ENCODE data around the gene FSCN2. TPM values are rescaled to one million over a fixed set of nuclear protein-coding genes. Genes with fewer than 3 reads are reported as not detected.

FSCN2 gene
- total RNA-seq, 1 experiment from 2014 or later: 1.2 TPM

DNA sequence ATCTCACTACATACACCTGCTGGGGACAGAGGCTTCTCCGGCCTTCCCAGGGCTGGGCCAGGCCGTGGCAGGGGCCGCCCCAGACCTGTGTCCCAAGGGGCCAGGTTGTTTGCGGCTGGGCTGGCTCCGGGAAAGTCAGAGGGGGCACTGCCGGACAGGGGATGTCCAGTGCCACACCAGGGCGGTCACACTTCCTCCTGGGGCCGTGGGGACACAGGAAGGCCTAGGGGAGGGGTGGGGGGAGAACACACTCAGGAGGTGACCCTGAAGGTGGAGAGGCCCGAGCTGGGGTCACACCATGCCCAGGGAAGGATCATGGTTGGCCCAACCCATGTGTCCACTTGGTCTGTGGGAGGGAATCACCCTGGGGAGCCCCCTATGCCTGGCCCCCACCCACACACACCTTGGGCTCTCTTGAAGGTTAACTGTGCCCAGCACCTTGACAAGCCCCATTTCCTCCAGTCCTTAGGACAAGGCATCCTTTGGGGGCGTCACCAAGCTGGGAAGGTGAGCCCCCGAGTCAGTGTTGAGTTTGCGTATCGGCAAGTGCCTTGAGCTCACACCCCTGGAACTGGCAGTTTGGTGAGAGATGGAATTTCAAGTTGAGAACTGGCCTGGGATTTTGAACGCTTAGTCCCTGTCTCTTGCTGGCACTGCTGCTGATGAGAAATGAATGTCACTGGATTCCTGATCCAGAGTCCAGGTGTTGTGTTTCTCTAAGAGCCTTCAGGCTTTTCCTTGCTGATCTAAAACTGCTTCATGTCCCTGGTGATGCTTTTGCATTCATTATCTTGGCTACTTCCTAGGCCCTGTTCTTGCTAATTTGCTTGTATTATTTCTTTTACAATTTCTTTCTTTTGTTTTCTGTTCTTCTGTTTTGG is 7.9 kb upstream of the FSCN2 start:
- ATAC-seq: no peak
- BruUV-seq (replicated peaks): TSS peak; percentile 44
- DNase-seq (ENCODE audit: low read depth, low spot score): no peak
- TF ChIP-seq SIN3A (IDR thresholded peaks at IDR 0.05; ENCODE audit: borderline replicate concordance, insufficient read depth, low read depth, low read length): 0 out of 2 replicates have a peak, but pooled peaks have one; percentile 22
- TF ChIP-seq POLR2AphosphoS5 (IDR thresholded peaks at IDR 0.05; ENCODE audit: low read depth, low read length): peak; percentile 68; the same call in 1 of the 2 replicates
- TF ChIP-seq TCF7L2 (IDR thresholded peaks at IDR 0.05; ENCODE audit: low read depth, low read length): no peak
- POLR2A ChIA-PET: interaction anchor here (0.6 kb wide), 2 partner anchors 29 to 253 kb away, joined by 4 to 5 read pairs; no protein-coding TSS in a partner anchor
- CTCF ChIA-PET: interaction anchor here (0.6 kb wide), 1 partner anchor 155 kb away, joined by 3 read pairs; no protein-coding TSS in a partner anchor
- H3K4me3 ChIP-seq (ENCODE audit: low read depth in 2 of 2, low read length in 2 of 2): peak overlapping the region; percentile 38 to 61; a peak in 3 of 4 replicates
- H3K36me3 ChIP-seq (ENCODE audit: control insufficient read depth, insufficient read depth, low read length): no peaks in the 10 kb centered on the region
- no peaks in the 10 kb centered on the region for H3K9me3 ChIP-seq (ENCODE audit: control insufficient read depth, insufficient read depth, low read depth, low read length)
- no peaks in the 10 kb centered on the region for H3K27me3 ChIP-seq (ENCODE audit: control insufficient read depth, insufficient read depth, low read length)
- in situ Hi-C loops (cut with HindIII; ENCODE audit: low pct_unique_long_range_greater_than_20kb, low sequenced_read_pairs) (no loop called here), intact Hi-C loops (cut with micrococcal nuclease; ENCODE audit: unreplicated experiment) (no loop called here)
- peaks cover 45% of the 10 kb centered on the region for H3K4me1 ChIP-seq (ENCODE audit: control insufficient read depth, insufficient read depth, low read length)
- H3K27ac ChIP-seq (ENCODE audit: low read length): peak overlapping the region; percentile 58

DNA sequence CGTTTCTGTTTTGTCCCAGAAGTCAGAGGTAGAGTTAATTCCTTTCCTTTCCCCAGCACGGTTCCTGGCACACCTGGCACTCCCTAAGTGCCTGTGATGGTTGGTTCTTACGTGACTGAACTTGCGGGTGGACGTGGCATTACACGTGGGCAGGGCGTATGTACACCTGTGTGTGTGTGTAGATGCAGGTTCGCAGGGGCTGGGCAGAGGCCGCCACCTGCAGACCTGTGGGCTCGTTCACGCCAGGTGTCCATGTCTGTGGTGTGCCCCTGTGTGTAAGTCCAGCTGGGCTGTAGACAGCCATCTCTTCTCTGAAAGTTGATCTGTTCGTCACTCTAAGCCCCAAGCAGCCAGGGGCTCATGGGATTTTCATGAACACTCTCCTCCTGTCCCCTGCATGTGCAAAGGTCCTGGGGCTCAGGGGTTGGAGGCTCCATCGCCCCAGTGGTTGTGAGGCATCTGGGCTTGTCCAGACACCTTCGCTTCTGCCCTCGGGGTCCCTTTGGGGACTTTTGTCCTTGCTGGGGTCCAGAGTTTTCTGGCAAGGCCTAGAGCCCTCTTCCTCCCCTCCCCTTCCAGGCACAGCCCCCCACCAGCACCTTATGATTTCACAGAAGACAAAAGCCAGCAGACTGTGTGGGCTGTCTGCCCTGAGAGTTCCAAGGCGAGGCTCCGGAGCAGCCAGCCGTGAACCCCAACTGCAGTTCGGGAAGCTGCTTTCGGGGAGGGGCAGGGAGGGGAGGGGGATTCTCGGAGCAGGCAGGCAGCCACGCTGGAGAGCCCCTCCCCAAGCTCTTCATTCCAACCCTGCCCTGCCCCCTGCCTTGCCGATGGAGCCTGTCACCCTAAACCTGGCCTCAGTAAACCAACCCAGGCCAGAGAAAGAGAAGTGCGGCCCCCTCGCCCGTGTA is 5.4 kb upstream of the FSCN2 start:
- CTCF ChIA-PET: no interaction called here
- no peak overlapping the region for H3K4me3 ChIP-seq (ENCODE audit: low read depth in 2 of 2, low read length in 2 of 2)
- in situ Hi-C loops (cut with HindIII; ENCODE audit: low pct_unique_long_range_greater_than_20kb, low sequenced_read_pairs): no loop called here

More for the DNA sequence above, 5.4 kb upstream of the FSCN2 start:
- DNase-seq (ENCODE audit: low read depth, low spot score): no peak
- H3K4me1 ChIP-seq (ENCODE audit: control insufficient read depth, insufficient read depth, low read length): peaks cover 32% of the 10 kb centered on the region
- TF ChIP-seq, protein P1, sequence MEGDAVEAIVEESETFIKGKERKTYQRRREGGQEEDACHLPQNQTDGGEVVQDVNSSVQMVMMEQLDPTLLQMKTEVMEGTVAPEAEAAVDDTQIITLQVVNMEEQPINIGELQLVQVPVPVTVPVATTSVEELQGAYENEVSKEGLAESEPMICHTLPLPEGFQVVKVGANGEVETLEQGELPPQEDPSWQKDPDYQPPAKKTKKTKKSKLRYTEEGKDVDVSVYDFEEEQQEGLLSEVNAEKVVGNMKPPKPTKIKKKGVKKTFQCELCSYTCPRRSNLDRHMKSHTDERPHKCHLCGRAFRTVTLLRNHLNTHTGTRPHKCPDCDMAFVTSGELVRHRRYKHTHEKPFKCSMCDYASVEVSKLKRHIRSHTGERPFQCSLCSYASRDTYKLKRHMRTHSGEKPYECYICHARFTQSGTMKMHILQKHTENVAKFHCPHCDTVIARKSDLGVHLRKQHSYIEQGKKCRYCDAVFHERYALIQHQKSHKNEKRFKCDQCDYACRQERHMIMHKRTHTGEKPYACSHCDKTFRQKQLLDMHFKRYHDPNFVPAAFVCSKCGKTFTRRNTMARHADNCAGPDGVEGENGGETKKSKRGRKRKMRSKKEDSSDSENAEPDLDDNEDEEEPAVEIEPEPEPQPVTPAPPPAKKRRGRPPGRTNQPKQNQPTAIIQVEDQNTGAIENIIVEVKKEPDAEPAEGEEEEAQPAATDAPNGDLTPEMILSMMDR (IDR thresholded peaks at IDR 0.05): no peak; the same call in 1 of the 2 replicates
- TF ChIP-seq POLR2AphosphoS5 (IDR thresholded peaks at IDR 0.05; ENCODE audit: low read depth, low read length) (no peak), SIN3A (IDR thresholded peaks at IDR 0.05; ENCODE audit: borderline replicate concordance, insufficient read depth, low read depth, low read length) (0 out of 2 replicates have a peak, but pooled peaks have one; percentile 32)
- TF ChIP-seq, protein P2, sequence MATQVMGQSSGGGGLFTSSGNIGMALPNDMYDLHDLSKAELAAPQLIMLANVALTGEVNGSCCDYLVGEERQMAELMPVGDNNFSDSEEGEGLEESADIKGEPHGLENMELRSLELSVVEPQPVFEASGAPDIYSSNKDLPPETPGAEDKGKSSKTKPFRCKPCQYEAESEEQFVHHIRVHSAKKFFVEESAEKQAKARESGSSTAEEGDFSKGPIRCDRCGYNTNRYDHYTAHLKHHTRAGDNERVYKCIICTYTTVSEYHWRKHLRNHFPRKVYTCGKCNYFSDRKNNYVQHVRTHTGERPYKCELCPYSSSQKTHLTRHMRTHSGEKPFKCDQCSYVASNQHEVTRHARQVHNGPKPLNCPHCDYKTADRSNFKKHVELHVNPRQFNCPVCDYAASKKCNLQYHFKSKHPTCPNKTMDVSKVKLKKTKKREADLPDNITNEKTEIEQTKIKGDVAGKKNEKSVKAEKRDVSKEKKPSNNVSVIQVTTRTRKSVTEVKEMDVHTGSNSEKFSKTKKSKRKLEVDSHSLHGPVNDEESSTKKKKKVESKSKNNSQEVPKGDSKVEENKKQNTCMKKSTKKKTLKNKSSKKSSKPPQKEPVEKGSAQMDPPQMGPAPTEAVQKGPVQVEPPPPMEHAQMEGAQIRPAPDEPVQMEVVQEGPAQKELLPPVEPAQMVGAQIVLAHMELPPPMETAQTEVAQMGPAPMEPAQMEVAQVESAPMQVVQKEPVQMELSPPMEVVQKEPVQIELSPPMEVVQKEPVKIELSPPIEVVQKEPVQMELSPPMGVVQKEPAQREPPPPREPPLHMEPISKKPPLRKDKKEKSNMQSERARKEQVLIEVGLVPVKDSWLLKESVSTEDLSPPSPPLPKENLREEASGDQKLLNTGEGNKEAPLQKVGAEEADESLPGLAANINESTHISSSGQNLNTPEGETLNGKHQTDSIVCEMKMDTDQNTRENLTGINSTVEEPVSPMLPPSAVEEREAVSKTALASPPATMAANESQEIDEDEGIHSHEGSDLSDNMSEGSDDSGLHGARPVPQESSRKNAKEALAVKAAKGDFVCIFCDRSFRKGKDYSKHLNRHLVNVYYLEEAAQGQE (IDR thresholded peaks at IDR 0.05; ENCODE audit: insufficient read depth in 1 of 2, low read depth in 2 of 2, low read length in 1 of 2): no peak
- no peaks in the 10 kb centered on the region for H3K9me3 ChIP-seq (ENCODE audit: control insufficient read depth, insufficient read depth, low read depth, low read length)
- ATAC-seq: no peak
- H3K27ac ChIP-seq (ENCODE audit: low read length): no peak overlapping the region
- TSS peak; percentile 53 for BruUV-seq (replicated peaks)
- POLR2A ChIA-PET: no interaction called here
- intact Hi-C loops (cut with micrococcal nuclease; ENCODE audit: unreplicated experiment): no loop called here
- no peaks in the 10 kb centered on the region for H3K27me3 ChIP-seq (ENCODE audit: control insufficient read depth, insufficient read depth, low read length)
- H3K36me3 ChIP-seq (ENCODE audit: control insufficient read depth, insufficient read depth, low read length): no peaks in the 10 kb centered on the region

Measured in Panc1 (cell line).